ENCODE results near the gene SPAG16.

GRCh38 chr2:214006601-214007000 is 722.3 kb downstream of the SPAG16 start:
- TF ChIP-seq CTCF (IDR thresholded peaks at IDR 0.05; ENCODE audit: low read length) (no peak), EZH2 (IDR thresholded peaks at IDR 0.05; ENCODE audit: borderline replicate concordance, low read length) (no peak)

All from OCI-LY1 (cell line).